Activated T-cell treated with anti-CD3 and anti-CD28 coated beads, Interleukin-2, amount 50 U/mL, for 24 hours (primary cell): ENCODE measurements around the gene IGSF8.
A peak's percentile ranks its signal among the peaks of the same experiment; 100 is the strongest.

Experiments used
- DNase-seq: peaks from one replicate; pipeline ENCODE4 v3.0.0-alpha.2; 2020
- H3K27ac Mint-ChIP-seq: 2 replicates; pipeline ENCODE4 v1.8.0; 2020; ENCODE audit warnings: mild to moderate bottlenecking, mixed read lengths
- H3K27me3 Mint-ChIP-seq: 2 replicates; pipeline ENCODE4 v1.8.0; 2020; ENCODE audit warnings: mixed read lengths
- H3K36me3 Mint-ChIP-seq: 2 replicates; pipeline ENCODE4 v1.8.0; 2020; ENCODE audit warnings: low read depth, mixed read lengths
- H3K4me1 Mint-ChIP-seq: 2 replicates; pipeline ENCODE4 v1.8.0; 2020; ENCODE audit warnings: low read depth, mixed read lengths
- H3K4me3 Mint-ChIP-seq: 2 replicates; pipeline ENCODE4 v1.8.0; 2020; ENCODE audit warnings: mild to moderate bottlenecking, moderate library complexity, mixed read lengths
- H3K9me3 Mint-ChIP-seq: 2 replicates; pipeline ENCODE4 v1.8.0; 2020; ENCODE audit warnings: mixed read lengths

IGSF8 gene

DNA sequence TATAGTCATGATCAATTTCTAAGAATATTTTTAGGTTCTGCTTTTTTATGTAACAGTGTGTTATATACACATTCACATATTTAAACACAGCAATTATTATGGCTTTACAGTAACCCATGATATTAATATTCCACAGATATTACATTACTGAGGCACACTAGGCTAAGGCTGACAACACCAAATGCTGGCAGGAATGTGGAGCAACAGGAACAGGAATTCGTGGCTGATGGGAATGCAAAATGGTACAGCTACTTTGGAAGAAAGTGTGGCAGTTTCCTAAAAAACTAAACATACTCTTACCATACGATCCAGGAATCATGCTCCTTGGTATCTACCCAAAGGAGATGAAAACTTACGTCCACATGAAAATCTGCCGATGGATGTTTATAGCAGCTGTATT lies 19.0 kb downstream of the IGSF8 start:
- peaks cover 78% of the 10 kb centered on the region for H3K27me3 Mint-ChIP-seq
- H3K9me3 Mint-ChIP-seq = no peaks in the 10 kb centered on the region
- no peak overlapping the region for H3K4me3 Mint-ChIP-seq
- H3K4me1 Mint-ChIP-seq = peaks cover 21% of the 10 kb centered on the region
- no peak overlapping the region for H3K27ac Mint-ChIP-seq
- DNase-seq = no peak
- peaks cover 3% of the 10 kb centered on the region for H3K36me3 Mint-ChIP-seq

DNA sequence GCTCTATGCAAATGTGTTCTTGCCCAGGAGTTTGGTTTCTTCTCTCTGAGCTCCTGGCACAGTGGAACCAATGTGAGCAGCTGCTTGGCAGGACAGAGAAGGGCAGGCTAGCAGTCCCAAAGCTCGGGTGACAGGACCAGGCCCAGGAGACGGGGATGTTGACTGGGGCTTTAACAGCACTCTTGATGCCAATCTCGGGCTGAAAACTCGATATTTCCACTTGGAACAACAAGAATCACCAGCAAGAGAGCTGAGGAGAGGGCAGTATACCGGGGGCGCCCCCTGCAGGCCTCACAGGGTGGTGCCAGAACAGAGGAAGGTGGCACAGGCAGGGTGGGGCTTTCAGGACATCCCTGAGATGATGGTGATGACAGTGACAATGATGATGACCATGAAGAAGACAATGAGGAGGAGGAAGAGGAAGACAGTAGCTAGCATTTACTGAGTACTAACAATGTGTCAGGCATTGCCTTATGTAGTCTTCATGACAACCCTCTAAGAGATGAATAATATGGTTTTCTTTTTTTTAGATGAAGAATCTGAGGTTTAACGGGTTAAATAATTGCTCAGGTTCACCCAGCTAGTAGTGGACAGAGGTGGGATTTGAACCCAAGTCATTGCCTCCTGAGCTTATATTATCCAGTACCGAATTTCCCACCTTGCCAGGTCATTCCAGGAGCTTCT lies 19.8 kb downstream of the IGSF8 start:
- H3K4me1 Mint-ChIP-seq = peaks cover 15% of the 10 kb centered on the region
- DNase-seq = peak; percentile 75
- no peaks in the 10 kb centered on the region for H3K36me3 Mint-ChIP-seq
- no peak overlapping the region for H3K27ac Mint-ChIP-seq
- peaks cover 80% of the 10 kb centered on the region for H3K27me3 Mint-ChIP-seq
- no peak overlapping the region for H3K4me3 Mint-ChIP-seq
- H3K9me3 Mint-ChIP-seq = no peaks in the 10 kb centered on the region

DNA sequence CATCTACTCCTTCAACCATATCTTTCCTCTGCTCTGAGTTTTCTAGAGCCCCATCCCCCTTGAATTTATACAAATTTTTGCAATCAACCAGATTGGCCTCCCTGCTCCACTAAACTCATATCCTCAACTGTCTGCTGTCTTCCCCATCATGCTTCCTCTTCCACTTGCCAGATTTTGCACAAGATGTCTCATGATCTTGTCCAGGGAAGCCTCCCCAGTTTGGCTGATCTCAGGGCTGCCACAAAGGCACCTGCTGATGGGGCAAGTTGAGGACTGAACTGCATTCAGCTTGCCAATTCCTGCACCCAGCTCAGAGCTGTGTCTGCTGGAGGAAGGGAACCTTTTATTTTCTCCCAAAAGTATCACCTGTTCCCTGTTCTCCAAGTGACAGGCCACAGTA lies 20.9 kb downstream of the IGSF8 start:
- H3K27me3 Mint-ChIP-seq = peaks cover 84% of the 10 kb centered on the region
- no peak for DNase-seq
- peaks cover 15% of the 10 kb centered on the region for H3K4me1 Mint-ChIP-seq
- H3K27ac Mint-ChIP-seq = no peak overlapping the region
- H3K36me3 Mint-ChIP-seq = no peaks in the 10 kb centered on the region
- no peaks in the 10 kb centered on the region for H3K9me3 Mint-ChIP-seq
- H3K4me3 Mint-ChIP-seq = no peak overlapping the region

DNA sequence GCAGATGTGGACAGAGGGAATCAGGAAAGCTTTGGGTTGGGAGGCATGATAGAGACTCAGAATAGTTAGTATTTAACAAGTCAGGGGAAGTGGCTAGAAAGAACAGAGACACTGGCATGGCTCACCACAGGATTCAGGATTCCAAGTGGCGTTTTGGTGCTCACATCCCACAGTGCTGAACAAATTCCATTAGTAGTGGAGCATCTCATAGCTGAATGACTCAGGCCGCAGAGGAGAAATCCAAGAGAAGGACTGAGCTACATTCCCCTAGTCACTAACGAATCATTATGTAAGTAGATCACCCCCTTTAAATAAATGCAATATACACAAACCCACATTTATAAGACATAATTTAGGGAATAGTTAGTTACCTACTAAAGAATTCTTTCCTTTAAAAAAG lies 22.1 kb downstream of the IGSF8 start:
- Mint-ChIP-seq H3K27me3 (peaks cover 81% of the 10 kb centered on the region), H3K4me3 (no peak overlapping the region), H3K27ac (no peak overlapping the region), H3K36me3 (no peaks in the 10 kb centered on the region), H3K9me3 (no peaks in the 10 kb centered on the region), H3K4me1 (peaks cover 21% of the 10 kb centered on the region)
- no peak for DNase-seq

DNA sequence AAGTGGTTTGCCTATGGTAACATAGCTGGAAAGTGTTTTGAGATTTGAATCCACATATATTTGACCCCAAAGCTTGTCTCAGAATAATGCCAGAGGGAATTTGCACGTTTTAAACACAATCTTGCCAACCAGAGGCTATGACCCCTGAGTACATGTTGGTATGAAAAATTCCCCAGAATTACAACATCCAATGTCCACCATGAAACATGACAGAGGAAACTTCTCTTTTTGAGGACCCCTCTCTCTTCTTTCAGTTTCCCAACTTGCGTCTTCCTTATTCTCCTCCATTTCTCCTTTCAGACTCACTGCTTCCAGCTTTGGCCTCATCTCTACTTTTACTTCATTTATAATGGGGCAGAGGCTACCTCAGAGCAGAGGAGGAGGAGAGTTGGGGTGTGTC lies 22.6 kb downstream of the IGSF8 start:
- Mint-ChIP-seq H3K4me3 (no peak overlapping the region), H3K36me3 (no peaks in the 10 kb centered on the region), H3K9me3 (no peaks in the 10 kb centered on the region), H3K27ac (no peak overlapping the region), H3K27me3 (peaks cover 78% of the 10 kb centered on the region), H3K4me1 (peaks cover 16% of the 10 kb centered on the region)
- no peak for DNase-seq

DNA sequence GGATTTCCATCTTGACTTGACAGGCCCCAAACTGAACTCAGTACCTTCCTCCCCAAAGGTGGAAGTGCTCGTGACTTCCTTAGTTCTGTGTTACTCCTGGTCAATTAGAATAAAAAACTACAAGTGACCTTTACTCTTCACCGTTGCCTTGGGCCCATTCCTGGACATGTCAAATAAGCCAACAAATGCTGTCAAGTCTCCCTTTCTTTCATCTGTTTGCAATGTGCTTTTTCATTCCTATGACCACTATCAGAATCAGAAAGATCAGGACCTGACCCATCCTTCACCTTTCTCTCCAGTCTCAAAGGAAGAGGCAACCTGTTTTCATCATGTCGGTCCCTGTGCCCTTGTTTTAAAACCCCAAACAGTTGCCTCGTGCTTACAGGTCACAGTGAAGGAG lies 23.6 kb downstream of the IGSF8 start:
- no peak for DNase-seq
- Mint-ChIP-seq H3K27ac (no peak overlapping the region), H3K27me3 (peaks cover 75% of the 10 kb centered on the region), H3K9me3 (no peaks in the 10 kb centered on the region), H3K4me1 (peaks cover 13% of the 10 kb centered on the region), H3K4me3 (no peak overlapping the region), H3K36me3 (no peaks in the 10 kb centered on the region)

DNA sequence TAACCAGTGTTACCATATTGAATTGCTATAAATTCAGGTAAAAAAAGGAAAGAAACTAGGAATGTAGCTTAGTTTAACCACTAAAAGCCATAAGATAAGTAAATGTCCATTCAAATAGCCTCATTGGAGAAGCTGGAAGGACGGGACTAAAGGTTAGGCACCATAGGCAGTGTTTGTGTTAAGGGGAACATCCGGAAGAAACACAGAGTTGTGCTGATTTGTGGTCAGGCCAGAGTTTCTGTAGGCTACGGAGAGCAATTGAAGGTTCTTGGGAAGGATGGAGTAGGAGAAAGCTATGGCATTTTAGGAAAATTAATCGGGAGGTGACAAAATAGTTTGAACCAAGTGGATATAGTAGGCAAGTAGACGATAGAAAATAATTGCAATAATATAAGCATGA lies 27.1 kb downstream of the IGSF8 start:
- Mint-ChIP-seq H3K36me3 (no peaks in the 10 kb centered on the region), H3K4me3 (no peak overlapping the region), H3K27me3 (peaks cover 64% of the 10 kb centered on the region), H3K9me3 (no peaks in the 10 kb centered on the region), H3K4me1 (peaks cover 15% of the 10 kb centered on the region), H3K27ac (no peak overlapping the region)
- no peak for DNase-seq

DNA sequence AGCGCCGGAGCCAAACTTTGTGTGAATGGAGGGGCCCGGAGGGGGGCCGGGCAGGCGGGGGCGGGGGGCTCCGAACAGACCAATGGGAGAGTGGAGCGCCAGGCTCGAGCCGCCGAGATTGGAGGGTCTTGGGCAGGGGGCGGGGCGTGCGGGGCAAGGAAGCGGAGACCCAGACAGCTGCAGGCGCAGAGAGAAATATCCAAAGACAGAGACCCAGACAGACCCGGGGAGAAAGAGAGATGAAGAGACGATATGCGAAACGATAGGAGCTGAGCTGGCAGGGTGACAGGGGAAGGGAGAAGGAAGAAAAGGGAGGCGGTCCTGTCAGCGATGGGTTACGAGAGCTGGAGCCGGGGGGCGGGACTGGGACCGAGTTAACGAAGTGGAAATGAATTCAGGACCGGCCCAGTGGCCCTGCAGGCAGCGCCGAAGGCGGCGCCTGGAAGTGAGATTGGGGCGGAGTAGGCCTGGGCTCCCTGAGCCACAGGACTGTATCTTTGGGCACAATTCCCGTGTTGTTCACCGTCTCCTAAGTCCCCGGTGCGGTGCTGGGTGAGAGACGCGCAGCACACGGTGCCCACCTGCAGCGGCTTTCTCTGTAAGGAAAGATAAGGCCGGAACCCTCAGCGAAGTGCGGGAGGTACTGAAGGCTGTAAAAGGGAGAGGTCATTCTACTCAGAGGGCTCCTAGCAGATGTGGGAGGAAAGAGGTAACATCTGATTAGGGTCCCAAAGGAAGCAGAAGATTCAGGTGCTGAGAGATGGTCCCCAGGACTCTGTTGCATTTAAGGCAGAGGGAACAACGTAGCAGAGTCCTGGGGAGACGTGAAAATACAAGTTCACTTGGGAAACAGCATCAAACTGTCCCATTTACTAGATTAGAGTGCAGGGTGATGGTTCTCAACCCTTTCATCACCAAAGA lies 27.9 kb downstream of the IGSF8 start:
- Mint-ChIP-seq H3K27ac (no peak overlapping the region), H3K36me3 (no peaks in the 10 kb centered on the region)

DNA sequence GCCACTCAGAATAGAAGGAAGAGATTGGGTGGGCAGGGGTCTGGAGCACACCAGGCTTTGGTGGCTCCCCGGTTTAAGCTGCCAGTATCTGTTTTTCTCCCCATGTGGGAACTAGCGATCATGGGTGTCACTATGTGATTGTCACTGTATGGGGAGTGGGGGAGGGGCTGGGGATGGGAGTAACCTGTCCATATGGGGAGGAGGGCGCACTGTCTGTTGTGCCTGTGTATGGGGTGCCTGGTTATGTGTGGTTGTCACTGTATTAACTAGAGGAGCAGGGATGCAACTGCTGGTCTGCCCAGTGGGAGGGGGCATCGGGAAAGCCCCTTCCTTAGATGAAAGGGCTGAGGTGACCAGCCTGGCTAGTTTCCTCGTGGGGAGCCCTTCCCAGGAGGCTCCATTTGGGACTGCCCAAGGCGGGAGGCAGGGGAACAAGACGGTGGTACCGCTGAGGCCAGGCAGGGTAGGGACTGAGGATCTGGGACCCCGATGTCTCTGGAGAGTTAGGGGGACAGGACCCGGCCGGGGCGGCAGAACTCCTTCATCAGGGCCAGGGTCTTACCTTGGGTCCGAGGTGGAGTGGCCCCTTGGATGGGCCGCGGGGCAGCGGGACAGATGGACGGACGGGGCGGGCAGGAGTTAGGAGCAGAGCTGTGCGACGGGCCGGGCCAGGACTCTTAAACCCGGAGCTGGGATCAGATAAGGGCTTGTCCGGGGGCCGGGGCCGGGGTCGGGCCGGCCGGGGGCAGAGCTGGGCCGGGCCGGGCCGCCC lies 28.8 kb downstream of the IGSF8 start, which contains the start of gene KCNJ10:
Gene KCNJ10 (minus strand): TSS at position 701 of the 772 bp plus-strand sequence. CDS start 27,628 bp downstream, outside the sequence.
- Mint-ChIP-seq H3K27me3 (peaks cover 48% of the 10 kb centered on the region), H3K4me1 (peaks cover 15% of the 10 kb centered on the region), H3K27ac (no peak within 1 kb of the TSS), H3K9me3 (no peaks in the 10 kb centered on the region), H3K36me3 (no peaks in the 10 kb centered on the region), H3K4me3 (peak within 1 kb of the TSS; percentile 81)
- DNase-seq = no peak

More for the DNA sequence above, 27.9 kb downstream of the IGSF8 start:
- no peaks in the 10 kb centered on the region for H3K9me3 Mint-ChIP-seq
- H3K4me1 Mint-ChIP-seq = peaks cover 15% of the 10 kb centered on the region
- H3K4me3 Mint-ChIP-seq = peak overlapping the region; percentile 81
- DNase-seq = peak; percentile 78
- peaks cover 57% of the 10 kb centered on the region for H3K27me3 Mint-ChIP-seq

DNA sequence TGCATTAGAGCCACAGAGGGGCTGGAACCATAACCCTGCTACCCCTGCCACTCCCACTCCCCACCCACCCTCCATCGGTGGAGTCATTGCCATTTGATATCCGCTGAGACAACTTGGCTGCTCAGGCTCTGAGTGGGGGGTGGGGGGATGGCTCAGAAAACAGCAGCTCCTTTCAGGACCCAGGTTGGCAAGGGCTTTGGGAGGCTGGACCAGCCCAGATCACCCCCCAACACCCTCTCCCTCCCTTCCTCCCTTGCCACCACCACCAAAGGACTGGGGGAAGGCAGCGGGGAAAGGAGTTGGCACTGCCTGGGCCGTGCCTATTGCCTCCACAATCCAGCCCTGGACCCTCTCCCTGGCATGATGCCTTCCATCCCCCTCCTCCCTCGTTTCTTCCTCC lies 30.2 kb downstream of the IGSF8 start:
- H3K4me1 Mint-ChIP-seq = peaks cover 15% of the 10 kb centered on the region

DNA sequence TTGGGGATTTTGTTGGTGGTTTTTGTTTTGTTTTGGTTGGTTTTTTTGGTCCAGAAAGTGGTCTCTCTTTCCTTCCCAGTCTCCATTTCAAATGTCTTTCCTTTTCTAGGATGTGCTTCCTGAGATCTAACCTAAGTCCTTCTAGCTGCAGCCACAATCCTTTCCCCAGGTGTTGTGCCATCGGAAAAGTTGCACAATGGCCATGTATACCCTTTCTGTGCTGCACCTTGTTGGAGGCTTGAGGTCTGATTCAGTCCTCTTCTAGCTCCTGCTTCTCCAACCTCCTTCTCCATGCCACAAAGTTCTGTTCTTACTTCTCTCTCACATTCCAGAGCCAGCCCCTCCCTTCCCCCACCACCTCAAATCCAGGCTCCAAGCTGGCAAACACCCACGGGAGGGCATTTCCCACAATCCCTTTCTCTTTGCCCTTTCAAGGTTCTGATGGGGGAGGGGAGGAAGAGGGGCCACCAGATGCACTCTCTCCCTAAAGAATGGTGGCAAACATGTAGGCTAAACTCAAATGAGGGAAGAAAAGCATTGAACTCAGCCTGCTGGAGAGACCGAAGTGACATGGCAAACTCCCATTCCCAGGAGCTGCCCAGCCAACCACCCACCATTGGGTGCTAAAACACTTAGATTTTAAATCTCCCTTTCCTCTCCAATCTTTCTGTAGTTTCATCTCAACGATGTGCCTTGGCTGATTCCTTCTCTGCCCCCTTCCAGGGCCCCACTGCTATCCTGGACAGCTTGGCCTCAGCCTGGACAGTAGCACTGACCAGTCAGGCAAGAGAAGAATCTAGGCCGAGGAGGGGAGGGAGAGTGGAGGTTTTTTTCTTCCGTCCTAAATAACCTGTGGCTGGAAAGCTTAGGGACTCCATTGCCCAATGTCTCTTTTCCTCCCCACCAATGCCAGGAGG lies 31.3 kb downstream of the IGSF8 start:
- Mint-ChIP-seq H3K27me3 (peaks cover 32% of the 10 kb centered on the region), H3K4me1 (peaks cover 14% of the 10 kb centered on the region), H3K36me3 (no peaks in the 10 kb centered on the region), H3K4me3 (no peak overlapping the region), H3K9me3 (no peaks in the 10 kb centered on the region), H3K27ac (no peak overlapping the region)
- no peak for DNase-seq

More for the DNA sequence above, 30.2 kb downstream of the IGSF8 start:
- no peak for DNase-seq
- no peaks in the 10 kb centered on the region for H3K36me3 Mint-ChIP-seq
- H3K9me3 Mint-ChIP-seq = no peaks in the 10 kb centered on the region
- peaks cover 40% of the 10 kb centered on the region for H3K27me3 Mint-ChIP-seq
- no peak overlapping the region for H3K4me3 Mint-ChIP-seq
- no peak overlapping the region for H3K27ac Mint-ChIP-seq

DNA sequence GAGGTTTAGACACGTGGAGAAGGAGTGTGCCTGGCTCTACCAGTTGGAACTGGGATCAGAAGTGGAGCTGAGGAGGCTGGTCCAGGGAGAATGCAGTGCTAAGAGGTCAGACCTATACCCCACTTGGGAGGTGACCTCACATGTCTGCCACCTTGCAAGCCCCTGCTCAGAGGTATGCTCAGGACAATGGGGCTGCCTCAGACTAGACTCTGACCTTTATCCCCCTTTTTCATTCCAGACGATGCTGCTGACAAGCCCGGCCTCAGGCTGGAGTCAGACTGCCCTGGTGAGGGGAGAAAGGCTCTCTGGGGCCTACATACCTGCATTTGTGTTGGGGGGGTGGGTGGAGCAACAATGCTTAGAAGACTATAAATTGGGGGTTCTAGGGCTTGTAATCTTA lies 33.7 kb downstream of the IGSF8 start:
- peaks cover 14% of the 10 kb centered on the region for H3K27me3 Mint-ChIP-seq
- H3K9me3 Mint-ChIP-seq = no peaks in the 10 kb centered on the region
- H3K4me1 Mint-ChIP-seq = peaks cover 2% of the 10 kb centered on the region
- no peak overlapping the region for H3K4me3 Mint-ChIP-seq
- H3K27ac Mint-ChIP-seq = no peak overlapping the region
- H3K36me3 Mint-ChIP-seq = no peaks in the 10 kb centered on the region
- no peak for DNase-seq

DNA sequence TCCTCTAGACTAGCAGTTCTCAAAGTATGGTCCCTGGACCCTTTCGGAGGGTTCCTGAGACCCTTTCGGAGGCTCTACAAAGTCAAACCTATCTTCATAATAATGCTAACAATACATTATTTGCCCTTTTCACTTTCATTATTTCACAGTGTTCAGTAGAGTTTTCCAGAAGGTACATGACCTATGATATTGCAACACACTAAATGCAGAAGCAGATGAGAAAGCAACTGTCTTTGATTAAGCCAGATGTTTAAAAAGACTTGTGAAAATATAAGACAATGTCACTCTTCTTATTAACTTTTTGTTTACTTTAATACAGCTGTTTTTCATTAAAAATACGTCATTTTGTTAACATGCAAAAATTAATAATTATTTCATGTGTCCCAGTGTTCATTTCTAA lies 34.3 kb downstream of the IGSF8 start:
- no peaks in the 10 kb centered on the region for H3K9me3 Mint-ChIP-seq
- H3K36me3 Mint-ChIP-seq = no peaks in the 10 kb centered on the region
- H3K4me1 Mint-ChIP-seq = no peaks in the 10 kb centered on the region
- H3K27me3 Mint-ChIP-seq = peaks cover 11% of the 10 kb centered on the region
- DNase-seq = no peak
- H3K27ac Mint-ChIP-seq = no peak overlapping the region
- no peak overlapping the region for H3K4me3 Mint-ChIP-seq

DNA sequence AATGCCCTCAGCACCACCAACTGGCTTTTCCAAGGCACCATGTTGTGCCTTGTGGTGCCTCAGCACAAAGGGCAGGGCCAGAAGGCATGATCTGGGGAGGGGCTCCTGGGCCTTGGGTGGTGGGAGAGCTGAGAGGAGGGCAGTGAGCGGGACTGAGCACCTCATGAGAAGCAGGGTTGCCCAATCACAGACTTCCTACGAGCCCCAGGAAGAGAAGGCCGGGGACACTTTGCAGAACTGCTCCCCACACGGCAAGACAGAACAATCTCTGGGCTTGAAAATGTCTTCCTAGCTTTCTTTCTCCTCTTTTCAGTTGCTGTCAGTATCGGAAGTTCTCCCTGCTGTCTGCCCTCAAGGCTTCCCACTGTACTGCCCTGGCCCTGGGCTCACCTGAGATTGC lies 35.2 kb downstream of the IGSF8 start:
- H3K36me3 Mint-ChIP-seq = no peaks in the 10 kb centered on the region
- H3K4me1 Mint-ChIP-seq = no peaks in the 10 kb centered on the region
- no peak overlapping the region for H3K27ac Mint-ChIP-seq
- no peaks in the 10 kb centered on the region for H3K9me3 Mint-ChIP-seq
- no peak overlapping the region for H3K4me3 Mint-ChIP-seq
- no peak for DNase-seq
- peaks cover 2% of the 10 kb centered on the region for H3K27me3 Mint-ChIP-seq
